ENCODE measurements around the gene TRNT1. TPM values are rescaled to one million over a fixed set of nuclear protein-coding genes. Genes with fewer than 3 reads are reported as not detected.

Gene TRNT1
- total RNA-seq, 4 donors from 2014 or later = 10.8 to 20.3 (median 14.0) TPM

GRCh38 chr3:3109407-3110298 lies 17.1 kb upstream of the TRNT1 start:
- no peak for TF ChIP-seq CTCF (IDR thresholded peaks at IDR 0.05)
- TF ChIP-seq POLR2A (IDR thresholded peaks at IDR 0.05; ENCODE audit: low read depth) = no peak
- no peak for TF ChIP-seq EP300 (IDR thresholded peaks at IDR 0.05)
- no peak for TF ChIP-seq POLR2AphosphoS5 (IDR thresholded peaks at IDR 0.05)
- Histone ChIP-seq H3K27ac (replicated peaks in 1 of 4) (no peak overlapping the region), H3K4me1 (no peaks in the 10 kb centered on the region), H3K27me3 (peaks cover 0 to 2% (median 0%) of the 10 kb centered on the region in 4 donors), H3K9me3 (no peaks in the 10 kb centered on the region), H3K4me3 (peak overlapping the region in 1 of 4 donors; percentile 4), H3K36me3 (no peaks in the 10 kb centered on the region)
- 51% methylated on average over 11 of the region's 11 CpGs for WGBS
- DNase-seq (ENCODE audit: extremely low spot score) = peak; percentile 10
- intact Hi-C loops (cut with DNase I) = no loop called here

- H3K27ac ChIP-seq (replicated peaks in 1 of 4) = no peak within 1 kb of the TSS
- 53% methylated on average over 4 of the region's 4 CpGs for WGBS
These were observed 16.5 kb upstream of the TRNT1 start, which contains the start of gene IL5RA for GRCh38 chr3:3110299-3110630. Gene IL5RA, minus strand, starts transcription at chr3:3110374. Its CDS starts 5,390 bp downstream, at chr3:3104984.

GRCh38 chr3:3110749-3111361 lies 15.9 kb upstream of the TRNT1 start:
- Histone ChIP-seq H3K27ac (replicated peaks in 1 of 4) (no peak overlapping the region), H3K4me1 (no peaks in the 10 kb centered on the region), H3K4me3 (no peak overlapping the region), H3K36me3 (no peaks in the 10 kb centered on the region), H3K27me3 (no peaks in the 10 kb centered on the region), H3K9me3 (no peaks in the 10 kb centered on the region)
- DNase-seq (ENCODE audit: extremely low spot score) = peak; percentile 55
- intact Hi-C loops (cut with DNase I) = no loop called here
- 70% methylated on average over 7 of the region's 7 CpGs for WGBS
- TF ChIP-seq POLR2A (IDR thresholded peaks at IDR 0.05; ENCODE audit: low read depth) = no peak
- no peak for TF ChIP-seq EP300 (IDR thresholded peaks at IDR 0.05)
- TF ChIP-seq CTCF (IDR thresholded peaks at IDR 0.05) = no peak
- no peak for TF ChIP-seq POLR2AphosphoS5 (IDR thresholded peaks at IDR 0.05)

More at GRCh38 chr3:3110299-3110630, 16.5 kb upstream of the TRNT1 start, which contains the start of gene IL5RA:
- Histone ChIP-seq H3K4me1 (no peaks in the 10 kb centered on the region), H3K4me3 (peak within 1 kb of the TSS in 1 of 4 donors; percentile 4), H3K9me3 (no peaks in the 10 kb centered on the region), H3K36me3 (no peaks in the 10 kb centered on the region), H3K27me3 (no peaks in the 10 kb centered on the region)
- no peak for TF ChIP-seq EP300 (IDR thresholded peaks at IDR 0.05)
- TF ChIP-seq POLR2AphosphoS5 (IDR thresholded peaks at IDR 0.05) = no peak
- no peak for TF ChIP-seq POLR2A (IDR thresholded peaks at IDR 0.05; ENCODE audit: low read depth)
- TF ChIP-seq CTCF (IDR thresholded peaks at IDR 0.05) = no peak
- peak; percentile 45 for DNase-seq (ENCODE audit: extremely low spot score)
- intact Hi-C loops (cut with DNase I) = no loop called here

GRCh38 chr3:3113042-3113709 lies 13.6 kb upstream of the TRNT1 start:
- TF ChIP-seq CTCF (IDR thresholded peaks at IDR 0.05) = no peak
- no peak for TF ChIP-seq EP300 (IDR thresholded peaks at IDR 0.05)
- no peak for TF ChIP-seq POLR2A (IDR thresholded peaks at IDR 0.05; ENCODE audit: low read depth)
- no peak for TF ChIP-seq POLR2AphosphoS5 (IDR thresholded peaks at IDR 0.05)
- DNase-seq (ENCODE audit: extremely low spot score) = no peak
- 90% methylated on average over 4 of the region's 4 CpGs for WGBS
- Histone ChIP-seq H3K9me3 (no peaks in the 10 kb centered on the region), H3K27ac (replicated peaks in 1 of 4) (no peak overlapping the region), H3K27me3 (no peaks in the 10 kb centered on the region), H3K4me1 (no peaks in the 10 kb centered on the region), H3K4me3 (no peak overlapping the region), H3K36me3 (no peaks in the 10 kb centered on the region)
- intact Hi-C loops (cut with DNase I) = no loop called here
